SHP77 treated with DMSO at 0.1 percent for 48 hours (cell line): Measurements from ENCODE around the gene SH2D4B.

Source experiments
- DNase-seq: peaks from one replicate; lab custom pipeline; 2025; lab: John Stamatoyannopoulos, UW

SH2D4B gene

DNA sequence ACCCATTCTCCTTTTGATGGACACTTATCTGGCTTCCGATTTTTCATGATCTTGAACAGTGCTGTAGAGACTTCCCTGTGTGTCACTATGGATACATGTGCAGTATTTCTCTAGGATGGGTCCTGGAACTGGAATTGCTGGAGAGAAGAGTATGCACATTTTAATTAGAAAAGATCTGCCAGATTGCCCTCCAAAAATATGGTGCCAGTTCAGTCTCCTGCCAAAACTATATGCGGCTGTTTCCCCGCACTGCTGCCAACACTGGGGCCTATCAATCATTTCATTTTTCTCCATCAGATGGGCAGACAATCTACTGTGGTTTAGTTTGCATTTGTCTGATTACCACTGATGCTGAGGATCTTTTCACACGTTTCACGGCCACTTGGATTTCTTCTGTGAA lies 105.0 kb downstream of the SH2D4B start:
- no peak for DNase-seq

DNA sequence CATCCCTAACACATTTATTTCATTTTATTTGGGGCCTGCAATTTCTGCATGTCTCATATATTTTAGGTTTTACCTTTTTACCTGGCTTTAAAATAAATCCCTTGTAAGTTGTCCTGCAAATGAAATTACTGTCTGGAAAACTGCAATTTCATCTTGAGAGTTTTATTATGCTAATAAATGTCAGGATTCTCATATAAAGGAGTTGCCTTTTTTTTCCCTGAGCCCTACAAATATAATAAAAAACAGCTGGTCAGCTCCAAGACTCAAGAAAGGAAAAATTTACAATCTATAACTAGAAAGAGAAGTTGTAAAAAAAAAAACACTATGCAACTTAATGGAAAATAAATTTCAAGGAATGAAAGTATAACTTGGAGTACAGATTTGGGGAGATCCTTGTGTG lies 108.7 kb downstream of the SH2D4B start:
- no peak for DNase-seq

DNA sequence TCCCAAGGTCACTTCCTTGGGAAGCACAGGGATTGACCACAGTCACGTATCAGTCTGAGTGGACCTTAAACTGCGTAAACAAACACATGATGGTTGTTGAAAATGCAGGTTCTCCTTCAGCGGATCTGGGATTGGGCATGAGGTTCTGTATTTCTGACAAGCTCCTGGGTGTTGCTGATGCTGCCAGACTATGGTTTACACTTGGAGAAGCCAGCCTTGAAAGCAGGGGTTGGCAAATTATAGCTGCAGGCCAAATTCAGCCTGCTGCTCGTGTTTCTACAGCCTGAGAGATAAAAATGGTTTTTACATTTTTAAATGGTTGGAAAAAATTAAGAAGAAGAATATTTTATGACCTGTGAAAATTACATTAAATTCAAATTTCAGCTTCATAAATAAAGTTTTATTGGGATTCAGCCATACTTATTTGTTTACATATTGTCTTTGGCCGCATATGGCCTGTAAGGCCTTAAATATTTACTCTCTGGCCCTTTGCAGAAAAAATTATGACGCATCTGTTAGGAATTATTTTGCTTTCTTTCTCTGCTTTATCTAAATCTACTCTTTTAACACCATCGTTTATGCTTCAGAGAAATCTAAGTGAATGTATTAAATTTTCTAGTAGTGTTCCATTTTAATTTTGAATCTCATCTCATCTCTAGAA lies 109.6 kb downstream of the SH2D4B start:
- DNase-seq: no peak

DNA sequence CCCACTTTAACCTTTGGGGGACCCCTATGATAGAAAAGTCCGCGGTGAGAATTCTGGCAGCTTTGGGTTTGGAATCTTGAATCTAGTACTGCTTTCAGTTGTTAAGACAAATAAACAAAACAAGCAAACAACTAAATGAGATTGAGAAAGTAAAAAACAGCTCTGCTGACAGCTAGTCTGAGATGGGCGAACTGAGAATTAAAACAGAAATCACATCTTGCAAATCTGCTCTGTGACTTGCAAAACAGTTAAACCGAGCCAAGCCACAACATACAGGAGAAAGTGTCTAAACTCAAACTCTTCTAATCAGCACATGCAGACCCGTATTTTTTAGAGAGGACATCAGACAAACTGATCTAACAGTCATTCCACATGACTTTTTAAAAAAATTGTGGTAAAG lies 110.4 kb downstream of the SH2D4B start:
- no peak for DNase-seq

DNA sequence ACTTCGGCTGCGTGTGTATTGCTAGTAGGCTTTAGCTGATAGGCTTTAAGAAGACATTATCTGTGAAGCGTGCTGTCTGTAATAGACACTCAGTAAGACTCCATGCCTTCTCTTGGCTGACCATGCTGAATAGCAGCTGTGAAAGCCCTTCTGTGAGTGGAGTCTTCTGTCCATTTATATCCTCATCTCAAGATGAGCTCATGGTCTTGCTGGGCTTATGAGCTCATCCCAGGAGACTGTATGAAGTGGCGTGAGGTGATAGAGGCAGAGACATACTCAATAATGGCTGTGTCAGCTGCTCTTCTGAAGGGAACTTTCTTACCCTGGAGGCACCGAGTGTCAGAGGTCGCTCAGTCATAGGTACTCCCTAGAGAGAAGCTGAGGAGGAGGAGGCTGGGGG lies 111.5 kb downstream of the SH2D4B start:
- DNase-seq: no peak

DNA sequence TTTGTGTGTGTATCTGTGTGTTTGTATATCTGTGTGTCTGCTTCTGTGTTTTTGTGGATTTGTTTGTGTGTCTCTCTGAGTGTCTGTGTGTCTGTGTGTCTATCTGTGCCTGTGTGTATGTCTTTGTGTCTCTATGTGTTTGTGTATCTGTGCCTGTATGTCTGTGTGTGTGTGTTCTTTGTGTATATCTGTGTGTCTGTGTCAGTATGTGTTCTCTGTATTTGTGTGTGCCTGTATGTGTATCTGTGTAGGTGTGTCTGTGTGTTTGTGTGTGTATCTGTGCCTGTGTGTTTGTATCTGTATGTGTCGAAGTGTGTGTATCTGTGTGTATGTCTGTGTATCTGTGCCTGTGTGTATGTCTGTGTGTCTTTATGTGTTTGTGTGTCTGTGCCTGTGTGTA lies 118.2 kb downstream of the SH2D4B start:
- DNase-seq: no peak

DNA sequence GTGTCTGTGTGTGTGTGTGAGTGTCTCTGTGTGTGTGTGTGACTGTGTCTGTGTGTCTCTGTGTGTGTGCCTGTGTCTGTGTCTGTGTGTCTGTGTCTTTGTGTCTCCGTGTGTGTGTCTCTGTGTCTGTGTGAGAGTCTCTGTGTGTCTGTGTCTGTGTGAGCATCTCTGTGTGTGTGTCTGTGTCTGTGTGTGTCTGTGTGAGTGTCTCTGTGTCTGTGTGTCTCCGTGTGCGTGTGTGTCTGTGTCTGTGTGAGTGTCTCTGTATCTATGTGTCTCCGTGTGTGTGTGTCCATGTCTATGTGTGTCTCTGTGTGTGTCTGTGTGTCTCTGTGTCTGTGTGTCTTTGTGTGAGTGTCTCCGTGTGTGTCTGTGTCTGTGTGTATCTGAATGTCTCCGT lies 120.4 kb downstream of the SH2D4B start:
- no peak for DNase-seq

DNA sequence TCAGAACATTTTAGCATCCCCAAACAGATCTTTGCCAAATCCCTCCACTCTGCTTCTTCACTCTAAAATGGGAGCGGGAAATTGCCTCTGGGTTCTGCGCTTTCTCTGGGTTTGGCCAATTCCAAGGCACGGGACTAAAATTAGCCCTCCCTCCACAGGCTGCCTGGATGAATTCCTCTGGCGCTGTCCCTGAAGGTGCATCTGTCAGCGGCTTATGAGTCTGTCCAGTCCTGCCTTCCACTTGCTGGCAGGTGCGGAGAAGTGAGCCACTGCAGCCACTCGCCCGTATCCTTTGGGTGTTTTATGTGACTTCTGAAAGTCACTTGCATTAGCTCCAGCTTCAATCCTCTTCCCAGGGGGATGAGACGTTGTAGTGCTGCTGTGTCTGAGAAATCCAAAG lies 121.6 kb downstream of the SH2D4B start:
- no peak for DNase-seq

DNA sequence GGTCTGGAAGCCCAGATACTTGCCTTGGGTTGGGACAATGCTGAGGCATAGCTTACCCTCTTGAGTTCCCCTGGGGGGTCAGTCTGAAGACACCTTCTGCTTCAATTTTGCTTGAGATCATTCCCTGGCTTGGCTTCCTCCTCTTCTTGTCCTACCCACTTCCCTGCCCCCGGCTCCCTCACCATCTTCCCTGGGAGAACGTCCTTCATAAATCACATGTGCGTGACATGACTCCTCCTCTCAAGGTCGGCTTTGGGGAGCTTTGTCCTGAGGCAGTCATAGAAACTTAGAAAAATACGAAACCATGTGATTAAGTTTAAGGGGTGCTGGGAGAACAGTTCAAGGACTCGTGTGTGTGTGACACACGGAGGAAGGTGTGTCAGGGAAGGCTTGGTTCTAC lies 122.6 kb downstream of the SH2D4B start:
- DNase-seq: no peak

DNA sequence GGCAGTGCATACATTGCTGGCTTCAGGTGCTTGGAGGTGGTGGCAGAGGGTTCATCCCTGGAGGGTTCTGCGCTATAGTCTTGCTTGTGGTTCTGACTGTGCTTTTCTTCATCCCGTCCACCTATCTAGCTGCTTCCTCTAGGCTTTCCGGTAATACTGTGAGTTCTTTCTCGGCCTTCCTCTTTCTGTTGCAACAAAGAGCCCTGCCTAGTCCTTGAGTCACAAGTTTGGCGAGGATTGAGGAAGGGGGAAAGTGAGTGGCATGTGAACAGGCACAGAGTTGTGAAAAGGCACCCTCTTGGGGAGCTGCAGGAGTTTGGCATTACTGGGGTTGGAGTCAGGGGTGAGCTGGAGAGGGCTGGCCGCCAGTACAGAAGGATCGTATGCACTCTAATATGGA lies 123.0 kb downstream of the SH2D4B start:
- DNase-seq: no peak

DNA sequence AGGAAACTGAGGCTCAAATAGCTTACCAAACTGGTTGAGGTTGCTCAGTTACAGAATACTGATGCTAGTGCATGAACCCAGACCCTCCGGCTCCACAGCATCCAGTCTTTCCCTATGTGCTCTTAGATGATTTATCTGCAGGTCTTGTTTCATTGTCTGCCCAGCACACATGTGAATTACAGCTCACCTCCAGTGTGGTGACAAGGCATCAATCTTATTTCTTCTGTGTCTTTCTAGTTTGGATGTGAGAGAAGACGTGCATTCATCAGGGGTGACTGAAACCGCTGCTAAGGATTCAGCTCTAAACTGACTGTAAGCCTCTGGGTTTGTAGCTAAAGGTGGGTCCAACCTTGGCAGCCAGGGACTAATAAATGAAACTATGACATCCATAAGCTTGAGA lies 123.8 kb downstream of the SH2D4B start:
- no peak for DNase-seq

DNA sequence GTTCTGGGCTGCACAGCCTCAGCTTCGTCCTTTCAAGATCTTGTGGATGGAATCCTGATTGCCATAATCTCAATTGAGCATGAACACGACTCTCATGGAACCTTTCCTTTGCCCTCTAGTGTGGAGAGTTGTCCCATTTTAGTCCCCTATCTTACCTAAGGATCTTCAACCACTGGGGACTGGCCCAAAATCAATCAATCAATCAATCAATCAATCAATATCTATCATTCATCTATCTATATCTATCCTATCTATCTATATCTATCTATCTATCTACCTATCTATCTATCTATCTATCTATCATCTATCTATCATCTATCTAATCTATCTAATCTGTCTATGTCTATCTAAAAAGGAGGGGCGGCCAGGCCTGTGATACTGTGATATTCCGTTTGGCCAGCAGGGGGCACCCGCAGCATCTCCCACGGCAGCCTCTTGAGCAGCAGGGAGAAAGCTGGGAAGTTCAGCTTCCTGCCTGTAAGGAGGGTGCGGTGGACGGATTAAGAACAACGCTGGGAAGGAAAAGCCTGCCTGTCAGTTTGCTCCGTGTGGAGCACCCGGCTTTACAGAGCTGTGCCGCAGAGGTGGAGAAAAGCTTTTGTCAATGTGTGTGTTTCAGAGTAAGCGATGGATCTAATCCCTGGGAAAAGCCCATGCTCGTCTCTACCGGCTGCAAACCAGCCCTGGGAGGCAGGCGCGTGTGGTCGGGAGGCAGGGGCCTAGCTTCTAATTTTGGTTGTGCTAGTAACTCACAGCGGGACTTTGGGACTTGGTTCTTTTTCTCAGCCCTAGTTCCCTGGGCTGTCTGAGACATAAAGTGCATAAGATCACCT lies 124.9 kb downstream of the SH2D4B start:
- DNase-seq: no peak

DNA sequence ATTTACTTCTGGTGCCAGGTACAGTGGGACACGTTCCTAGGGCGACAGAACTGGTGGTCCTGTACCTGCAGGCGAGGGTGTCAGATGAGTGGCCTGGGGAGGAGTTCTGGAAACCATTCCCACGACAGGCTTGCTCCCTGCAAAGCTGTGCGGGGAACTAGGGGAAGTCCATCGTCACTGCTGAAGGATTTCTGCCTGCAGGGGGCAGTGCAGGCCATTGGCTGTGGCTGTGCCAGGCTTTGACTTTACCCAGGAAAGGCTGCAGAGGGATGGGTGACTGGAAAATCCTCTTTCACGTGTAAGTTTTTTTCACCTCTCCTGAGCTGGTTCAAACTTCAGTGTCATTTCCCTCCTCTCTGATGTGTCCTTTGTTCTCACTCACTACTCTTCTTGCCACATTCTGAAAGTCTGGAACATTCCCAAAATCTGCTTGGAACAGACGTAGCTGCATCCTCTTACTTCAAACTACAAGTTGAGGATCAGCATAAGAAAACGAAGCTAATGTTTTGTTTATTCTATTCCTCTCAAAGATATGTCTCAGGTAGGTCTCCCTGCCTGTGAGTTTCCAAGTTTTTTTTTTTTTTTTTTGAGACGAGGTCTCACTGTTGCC lies 126.5 kb downstream of the SH2D4B start:
- DNase-seq: no peak

DNA sequence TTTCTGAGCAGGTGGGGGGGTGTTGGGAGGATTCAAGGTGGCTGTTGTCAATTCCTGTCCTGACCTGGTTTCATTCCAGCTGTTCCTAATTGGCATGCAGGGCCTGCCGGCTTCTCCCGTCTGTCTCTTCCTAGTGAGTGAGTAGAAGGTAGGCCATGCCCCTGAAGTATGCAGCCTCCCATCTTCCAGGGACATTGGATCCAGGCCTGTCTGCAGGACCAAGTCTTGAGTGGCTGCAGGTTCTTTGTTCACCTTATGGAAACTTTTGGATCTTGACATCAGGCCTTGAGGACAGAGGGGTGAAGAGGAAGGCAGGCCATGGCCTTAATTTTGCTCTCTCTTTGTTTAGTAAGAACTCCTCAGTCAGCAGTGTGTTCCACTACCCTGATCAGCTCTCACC lies 131.8 kb downstream of the SH2D4B start:
- DNase-seq: no peak

DNA sequence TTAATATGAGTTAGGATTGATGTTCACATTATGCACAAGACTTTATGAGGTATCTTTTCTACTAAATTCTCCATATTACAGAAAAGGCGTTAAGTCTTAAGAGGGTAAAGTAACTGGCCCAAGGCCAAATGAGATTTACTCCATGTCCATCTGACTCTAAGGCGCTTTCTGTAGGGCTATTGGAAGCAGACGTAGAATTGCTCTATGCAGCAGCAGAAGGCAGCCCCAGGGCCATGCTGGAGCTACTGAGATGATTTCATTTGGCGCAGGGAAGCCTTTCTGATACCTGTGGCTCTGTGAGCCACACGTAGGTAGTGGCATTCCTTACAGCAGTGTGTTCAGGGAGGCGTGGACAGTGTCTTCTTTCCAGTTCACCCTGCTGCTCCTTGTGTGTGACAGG lies 133.1 kb downstream of the SH2D4B start:
- DNase-seq: no peak

DNA sequence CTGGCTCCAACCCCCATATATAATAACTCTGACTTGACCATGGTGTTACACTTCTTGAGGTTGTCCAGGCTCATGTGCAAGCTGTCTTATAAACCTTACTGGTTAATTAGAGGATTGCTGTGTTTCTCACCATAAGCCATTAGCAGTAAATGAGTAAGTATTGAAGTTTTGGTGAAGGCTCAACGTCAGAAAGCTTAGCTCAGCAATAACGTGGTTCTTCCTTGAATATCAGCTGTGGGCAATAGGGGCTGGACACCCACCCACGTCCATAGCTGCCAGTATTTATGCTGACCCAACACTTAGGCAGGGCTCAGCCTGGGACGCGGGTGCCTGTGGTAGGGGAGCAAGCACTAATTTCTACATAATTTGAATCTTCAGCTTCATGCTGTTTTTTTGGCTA lies 134.1 kb downstream of the SH2D4B start:
- no peak for DNase-seq

DNA sequence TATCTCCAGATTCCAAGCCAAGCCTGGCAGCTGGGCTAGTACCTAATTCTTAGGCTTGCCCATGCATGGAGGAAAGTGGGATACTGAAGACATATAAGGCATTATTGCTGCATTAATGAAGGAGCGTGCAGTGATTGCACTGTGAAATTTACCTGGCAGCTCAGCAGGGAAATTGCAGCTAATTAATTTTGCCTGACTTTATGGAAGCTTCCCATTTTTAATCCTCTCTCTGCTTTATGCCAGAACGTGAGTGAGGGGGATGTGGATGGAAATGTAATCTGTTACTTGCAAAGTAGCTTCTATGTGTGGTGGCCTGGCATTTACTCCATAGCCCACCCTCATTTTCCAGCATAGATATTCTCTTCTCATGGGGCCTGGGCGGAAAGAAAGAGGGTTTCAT lies 134.9 kb downstream of the SH2D4B start:
- no peak for DNase-seq

DNA sequence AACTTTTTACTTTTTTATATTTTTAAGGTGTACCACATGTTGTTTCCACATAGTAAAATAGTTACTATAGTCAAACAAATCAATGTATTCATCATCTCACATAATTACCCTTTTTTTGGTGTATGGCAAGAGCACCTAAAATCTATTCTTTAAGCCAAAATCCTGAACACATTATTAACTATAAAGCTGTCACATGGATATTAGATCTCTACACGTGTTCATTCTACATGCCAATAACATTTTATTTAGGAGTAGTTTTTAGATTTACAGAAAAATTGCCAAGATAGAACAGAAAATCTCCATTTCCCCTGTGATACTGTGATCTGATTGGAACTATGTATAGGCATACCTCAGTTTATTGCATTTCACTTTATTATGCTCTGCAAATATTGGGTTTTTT lies 137.1 kb downstream of the SH2D4B start:
- no peak for DNase-seq

DNA sequence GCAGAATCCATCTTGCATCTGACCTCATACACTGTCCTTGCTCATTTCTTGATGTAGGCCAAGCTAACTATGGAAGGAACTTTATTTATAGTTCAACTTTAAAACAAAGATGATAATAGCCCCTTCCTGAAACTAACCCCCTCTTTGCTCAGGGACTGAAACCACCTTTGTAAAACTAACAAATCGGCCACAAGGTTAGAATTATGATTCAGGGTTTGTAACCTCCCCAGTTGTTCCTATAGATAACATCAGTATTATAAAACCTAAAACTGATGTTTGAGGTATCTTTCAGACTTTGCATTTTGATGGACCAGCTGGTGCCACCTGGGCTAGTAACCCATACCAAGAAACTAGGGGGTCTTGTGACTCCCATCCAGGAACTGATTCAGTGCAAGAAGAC lies 143.4 kb downstream of the SH2D4B start:
- DNase-seq: no peak

DNA sequence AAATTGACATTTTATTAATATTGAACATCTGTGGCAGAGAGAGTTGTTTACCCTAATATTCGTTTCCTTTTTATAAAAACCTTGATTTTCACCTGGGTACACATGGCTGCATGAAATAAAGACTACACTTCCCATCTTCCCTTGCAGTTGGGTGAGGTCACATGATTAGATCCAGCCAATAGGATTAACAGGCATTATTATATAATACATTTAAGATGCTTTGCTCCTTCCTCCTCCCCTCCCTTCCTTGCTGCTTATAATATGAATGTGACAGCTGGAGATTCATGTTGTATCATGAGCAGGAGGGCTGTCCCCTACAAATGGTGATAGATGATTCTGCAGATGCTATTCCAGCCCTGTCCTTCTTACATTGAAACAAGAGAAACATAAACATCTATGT lies 146.6 kb downstream of the SH2D4B start:
- DNase-seq: no peak

DNA sequence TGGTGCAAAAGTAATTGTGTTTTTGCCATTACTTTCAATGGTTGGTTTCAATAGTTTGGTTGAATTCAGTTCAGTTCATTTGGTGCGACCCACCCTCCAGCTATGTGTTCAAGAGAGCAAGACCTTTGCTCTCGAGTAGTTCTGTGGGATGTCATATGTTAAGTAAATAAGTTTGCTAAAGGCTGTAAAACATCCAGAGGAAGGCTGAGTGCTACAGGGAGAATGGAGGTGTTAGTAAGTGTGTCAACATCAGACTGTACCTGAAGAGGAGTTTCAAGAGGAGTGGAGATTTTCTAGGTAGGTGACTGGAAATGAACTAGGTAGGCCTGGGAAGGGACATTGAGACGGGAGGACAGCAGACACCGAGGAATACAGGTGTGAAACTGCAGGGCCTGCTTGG lies 147.7 kb downstream of the SH2D4B start:
- DNase-seq: no peak

DNA sequence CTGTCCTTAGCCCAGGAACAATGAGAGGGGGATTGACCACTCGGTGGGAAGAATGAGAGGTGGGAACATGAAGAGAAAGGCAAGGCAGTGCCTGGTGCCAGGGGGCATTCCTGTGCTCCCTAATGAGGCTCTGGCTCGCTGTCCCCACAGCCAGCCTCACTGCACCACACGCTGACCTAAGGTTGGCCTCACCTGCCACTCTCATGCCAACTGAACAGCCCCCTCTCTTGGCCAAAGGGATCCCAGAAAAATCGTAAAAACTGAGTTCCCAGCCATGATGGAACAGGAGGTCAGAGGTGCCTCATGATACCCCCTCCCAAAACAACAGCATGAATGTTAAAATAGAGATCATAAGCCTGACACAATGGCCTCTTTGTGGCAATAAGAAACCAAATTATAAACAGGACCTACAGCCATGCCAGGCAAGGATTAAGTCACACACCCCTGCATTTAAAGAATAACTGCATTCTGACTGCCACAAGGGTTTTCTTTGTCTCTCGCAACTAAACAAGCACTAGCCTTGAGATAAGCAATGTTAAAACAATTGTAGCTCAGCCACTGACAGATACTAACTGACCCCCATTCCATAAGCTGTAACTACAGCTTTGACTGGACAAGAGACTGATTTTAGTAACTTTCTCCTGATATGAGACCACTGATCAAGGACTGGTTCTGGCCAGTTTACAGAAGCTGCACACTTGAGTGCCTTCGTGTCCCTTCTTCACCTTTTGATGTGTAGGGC lies 149.2 kb downstream of the SH2D4B start:
- DNase-seq: no peak

DNA sequence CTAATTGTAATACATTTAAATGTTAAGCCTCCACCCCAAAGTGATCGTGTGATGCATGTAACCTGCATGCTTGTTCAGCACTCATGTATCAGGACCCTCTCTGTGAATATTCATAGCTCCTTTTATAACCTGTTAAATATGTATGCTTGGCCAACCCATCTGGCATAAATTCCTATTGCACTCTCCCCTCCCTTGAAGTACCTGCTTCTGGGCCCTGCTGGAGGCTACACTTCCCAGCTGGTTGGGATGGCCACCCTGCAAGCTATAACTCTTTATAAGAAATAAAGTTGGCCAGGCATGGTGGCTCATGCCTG lies 149.7 kb downstream of the SH2D4B start:
- no peak for DNase-seq
